H1 (cell line): ENCODE results near the gene MAP1B. TPM values are rescaled to one million over a fixed set of nuclear protein-coding genes. Genes with fewer than 3 reads are reported as not detected.

Experiments
- CTCF ChIA-PET: fragments of 300-600 bp; sonication (Branson Sonifier 250); formaldehyde crosslinking; loops from one replicate; lab custom pipeline; 2021; ENCODE audit not compliant: partially characterized antibody; lab: Charles Lee
- POLR2A ChIA-PET: fragments of 300-600 bp; sonication (Branson Sonifier 250); formaldehyde crosslinking; loops from one replicate; lab custom pipeline; 2021; ENCODE audit warnings: inconsistent platforms; ENCODE audit not compliant: partially characterized antibody; lab: Charles Lee
- DNase-seq, 2 experiments: peaks; one replicate each; pipeline versions ENCODE4 v3.0.0 to v3.0.0-alpha.2; 2010 to 2022; ENCODE audit warnings: low spot score in 2 of 2, low read depth in 1 of 2, mixed read lengths in 1 of 2
- FAIRE-seq: peaks from 2 replicates; lab custom pipeline; 2011; peaks lifted over from hg19 to GRCh38; lab: Jason Lieb, UNC
- H2AFZ ChIP-seq: 2 replicates; pipeline ENCODE4 v1.8.1; 2012; ENCODE audit warnings: low read length, inconsistent platforms
- H2AK5ac ChIP-seq: 2 replicates; pipeline ENCODE4 v1.6.1; 2013; ENCODE audit warnings: low read depth, low read length
- H2BK120ac ChIP-seq: replicated peaks from 2 replicates; pipeline ENCODE3; 2013; ENCODE audit warnings: low read depth, low read length, inconsistent platforms
- H2BK12ac ChIP-seq: 2 replicates; pipeline ENCODE4 v1.6.1; 2013; ENCODE audit warnings: low read depth, low read length
- H2BK15ac ChIP-seq: 2 replicates; pipeline ENCODE4 v1.6.1; 2013; ENCODE audit warnings: low read length
- H2BK20ac ChIP-seq: 2 replicates; pipeline ENCODE4 v1.6.1; 2013; ENCODE audit warnings: low read length
- H2BK5ac ChIP-seq: 2 replicates; pipeline ENCODE4 v1.6.1; 2013; ENCODE audit warnings: low read depth, low read length
- H3K14ac ChIP-seq: 2 replicates; pipeline ENCODE4 v1.6.1; 2013; ENCODE audit warnings: inconsistent platforms; ENCODE audit not compliant: insufficient read length
- H3K18ac ChIP-seq: 2 replicates; pipeline ENCODE4 v1.6.1; 2013; ENCODE audit warnings: low read length; ENCODE audit errors: extremely low read depth
- H3K23ac ChIP-seq: 2 replicates; pipeline ENCODE4 v1.6.1; 2013; ENCODE audit warnings: inconsistent platforms; ENCODE audit not compliant: insufficient read length
- H3K23me2 ChIP-seq: 2 replicates; pipeline ENCODE4 v1.6.1; 2013; ENCODE audit warnings: low read depth, low read length
- H3K27ac ChIP-seq: 2 replicates; pipeline ENCODE4 v1.6.1; 2011; ENCODE audit warnings: low read depth, low read length, inconsistent platforms
- H3K27me3 ChIP-seq, 4 experiments: replicated peaks in 1 of 4; 1 replicate in 1 of 4; 2 replicates in 3 of 4; pipeline versions ENCODE4 v1.6.1 to v1.8.1; 2011 to 2013; ENCODE audit warnings: low read length in 3 of 4, mild to moderate bottlenecking in 3 of 4, inconsistent platforms in 2 of 4, mixed read lengths in 2 of 4, moderate library complexity in 1 of 4; ENCODE audit not compliant: control insufficient read depth in 3 of 4, insufficient read depth in 3 of 4; ENCODE audit errors: extremely low read depth in 1 of 4
- H3K36me3 ChIP-seq, 4 experiments: 2 replicates each; pipeline versions ENCODE4 v1.6.1 to v1.8.1; 2011 to 2013; ENCODE audit warnings: mild to moderate bottlenecking in 4 of 4, low read length in 3 of 4, moderate library complexity in 2 of 4, control low read depth in 1 of 4, inconsistent platforms in 1 of 4; ENCODE audit not compliant: insufficient read depth in 4 of 4, control insufficient read depth in 2 of 4
- H3K4ac ChIP-seq: replicated peaks from 2 replicates; pipeline ENCODE3; 2013; ENCODE audit warnings: low read length, low read depth, mixed read lengths, inconsistent platforms; ENCODE audit not compliant: insufficient read length
- H3K4me1 ChIP-seq, 4 experiments: replicated peaks in 1 of 4; 1 replicate in 1 of 4; 2 replicates in 3 of 4; pipeline versions ENCODE4 v1.6.1 to v1.8.1; 2011 to 2013; ENCODE audit warnings: low read length in 3 of 4, inconsistent platforms in 2 of 4, mixed read lengths in 1 of 4; ENCODE audit not compliant: insufficient read depth in 4 of 4, control insufficient read depth in 3 of 4
- H3K4me2 ChIP-seq, 2 experiments: 2 replicates each; pipeline versions ENCODE4 v1.6.1 to v1.8.1; 2011 to 2013; ENCODE audit warnings: low read depth in 2 of 2, low read length in 2 of 2, control low read depth in 1 of 2, inconsistent platforms in 1 of 2, mild to moderate bottlenecking in 1 of 2; ENCODE audit not compliant: insufficient read depth in 1 of 2
- H3K4me3 ChIP-seq, 4 experiments: fragments of 200-600, 300-600 bp in 1 of 4; sonication (generic), shearing (Covaris generic), sonication (Bioruptor Twin) in 1 of 4; 2 replicates each; pipeline versions ENCODE4 v1.5.1 to v1.8.1; 2011 to 2016; ENCODE audit warnings: low read length in 4 of 4, low read depth in 3 of 4, control low read depth in 2 of 4, inconsistent platforms in 2 of 4, mild to moderate bottlenecking in 2 of 4, mixed read lengths in 1 of 4, moderate library complexity in 1 of 4; ENCODE audit not compliant: insufficient read depth in 2 of 4; ENCODE audit errors: extremely low read depth in 1 of 4
- H3K56ac ChIP-seq: replicated peaks from 2 replicates; pipeline ENCODE3; 2013; ENCODE audit warnings: low read depth, mild to moderate bottlenecking, mixed read lengths, low read length, inconsistent platforms; ENCODE audit not compliant: insufficient read length
- H3K79me1 ChIP-seq: 2 replicates; pipeline ENCODE4 v1.6.1; 2013; ENCODE audit warnings: low read depth, low read length, control low read depth
- H3K79me2 ChIP-seq, 2 experiments: 2 replicates each; pipeline versions ENCODE4 v1.6.1 to v1.8.1; 2012 to 2013; ENCODE audit warnings: low read length in 2 of 2, mild to moderate bottlenecking in 2 of 2, inconsistent platforms in 1 of 2; ENCODE audit not compliant: insufficient read depth in 2 of 2, control insufficient read depth in 1 of 2
- H3K9ac ChIP-seq, 4 experiments: replicated peaks in 1 of 4; 1 replicate in 1 of 4; 2 replicates in 3 of 4; pipeline versions ENCODE4 v1.6.1 to v1.8.1; 2011 to 2013; ENCODE audit warnings: low read depth in 3 of 4, low read length in 3 of 4, control low read depth in 2 of 4, mild to moderate bottlenecking in 2 of 4, moderate library complexity in 2 of 4, inconsistent platforms in 1 of 4; ENCODE audit errors: extremely low read depth in 1 of 4
- H3K9me3 ChIP-seq, 2 experiments: 2 replicates each; pipeline versions ENCODE4 v1.6.1 to v1.8.1; 2012 to 2013; ENCODE audit warnings: mild to moderate bottlenecking in 2 of 2, moderate library complexity in 2 of 2, control low read depth in 1 of 2, inconsistent platforms in 1 of 2, low read depth in 1 of 2, low read length in 1 of 2, mixed read lengths in 1 of 2; ENCODE audit not compliant: insufficient read depth in 2 of 2
- H4K20me1 ChIP-seq, 2 experiments: replicated peaks in 1 of 2; 2 replicates each; pipeline versions ENCODE3 to v1.8.1; 2011 to 2013; ENCODE audit warnings: inconsistent platforms in 2 of 2, low read length in 2 of 2, mild to moderate bottlenecking in 1 of 2; ENCODE audit not compliant: insufficient read depth in 2 of 2, control insufficient read depth in 1 of 2
- H4K5ac ChIP-seq: 2 replicates; pipeline ENCODE4 v1.6.1; 2013; ENCODE audit warnings: low read length, low read depth, mixed read lengths, inconsistent platforms; ENCODE audit not compliant: insufficient read length
- H4K8ac ChIP-seq: 2 replicates; pipeline ENCODE4 v1.8.0; 2013; ENCODE audit warnings: mild to moderate bottlenecking, moderate library complexity, low read length, inconsistent platforms; ENCODE audit not compliant: insufficient read depth; ENCODE audit errors: extremely low read depth
- H4K91ac ChIP-seq: replicated peaks from 2 replicates; pipeline ENCODE3; 2013; ENCODE audit warnings: low read length, mixed read lengths, inconsistent platforms; ENCODE audit not compliant: insufficient read length
- ASH2L ChIP-seq: fragments of 200-600, 300-600 bp; sonication (generic); IDR thresholded peaks from one replicate; pipeline ENCODE4 v1.7.1; 2017; ENCODE audit warnings: low read length
- CBX8 ChIP-seq: fragments of 300-800, 300-1000 bp; sonication (generic); IDR thresholded peaks from 2 replicates; pipeline ENCODE4 v1.7.1; 2016; ENCODE audit warnings: low read depth, low read length, borderline replicate concordance
- RAD21 ChIP-seq, 2 experiments: IDR thresholded peaks in 1 of 2; conservative IDR thresholded peaks in 1 of 2; 2 replicates each; pipeline ENCODE4 v1.6.1; 2011; ENCODE audit warnings: low read depth in 2 of 2, low read length in 2 of 2, improper control_type of control experiment in 1 of 2, inconsistent platforms in 1 of 2, mild to moderate bottlenecking in 1 of 2, moderate library complexity in 1 of 2
- RXRA ChIP-seq: IDR thresholded peaks from 2 replicates; pipeline ENCODE4 v1.6.1; 2011; ENCODE audit warnings: low read depth, mild to moderate bottlenecking, low read length, moderate library complexity; ENCODE audit not compliant: insufficient read depth
- SAP30 ChIP-seq: fragments of 300-600 bp; sonication (generic); IDR thresholded peaks from 2 replicates; pipeline ENCODE4 v1.7.1; 2012; ENCODE audit warnings: low read length, moderate library complexity, mild to moderate bottlenecking, inconsistent platforms; ENCODE audit not compliant: insufficient read depth, insufficient replicate concordance
- SIRT6 ChIP-seq: IDR thresholded peaks from one replicate; pipeline ENCODE4 v1.7.1; 2012; ENCODE audit warnings: low read length, inconsistent platforms
- TAF1 ChIP-seq: IDR thresholded peaks from 2 replicates; pipeline ENCODE4 v1.6.1; 2011; ENCODE audit warnings: mild to moderate bottlenecking, low read depth, low read length
- WGBS, 2 experiments: shearing (Covaris generic) in 1 of 2; methylation state at CpG; one replicate each; pipeline versions ENCODE4 v1.1.6 to v1.1.7; 2013 to 2015; ENCODE audit warnings: low lambda C conversion rate in 2 of 2, mixed read lengths in 2 of 2, inconsistent platforms in 1 of 2, low coverage in 1 of 2, missing lambda C conversion rate in 1 of 2; ENCODE audit not compliant: insufficient replicate concordance in 2 of 2, insufficient coverage in 1 of 2, insufficient read length in 1 of 2; ENCODE audit errors: extremely low coverage in 1 of 2, missing lambda C conversion rate in 1 of 2; 5-methylcytosine and 5-hydroxymethylcytosine counted together
- polyA plus RNA-seq, 7 experiments: library from polyadenylated mRNA; depleted of rRNA in 3 of 7; stranded (reverse) in 5 of 7; unstranded in 2 of 7; fragments of >200 nt in 5 of 7; fragments of 200-250 nt in 2 of 7; gene quantifications; 1 replicate in 5 of 7; 2 replicates in 1 of 7; 4 replicates in 1 of 7; pipeline versions ENCODE4 v1.2.1 to v1.2.3, GENCODE V29; 2011 to 2013; ENCODE audit warnings: missing spikeins in 2 of 7, mixed read lengths in 2 of 7
- total RNA-seq: library from RNA; stranded (reverse); fragmentation: NEBNext Ultra II Directional; extraction: Animal tissue kit (Norgen Biotek cat#: 25700); gene quantifications from 2 replicates; pipeline ENCODE4 v1.2.1, GENCODE V29; 2021

Gene MAP1B
- total and polyA plus RNA-seq, 2 of the 8 experiments (the other 6 are each of a cell fraction or from before 2014, with no cell fraction given) = 24.5 to 120 TPM

GRCh38 chr5:72228960-72229359, 121.7 kb downstream of the MAP1B start:
- no peaks in the 10 kb centered on the region for H4K20me1 ChIP-seq
- no peak overlapping the region for H2BK12ac ChIP-seq
- no peak overlapping the region for H3K4me2 ChIP-seq
- peaks cover 5 to 35% (median 22%) of the 10 kb centered on the region in 4 experiments for H3K36me3 ChIP-seq
- ChIA-PET POLR2A (no interaction called here), CTCF (interaction anchor here (0.8 to 2.8 kb wide), 8 partner anchors 10 to 973 kb away, joined by 3 to 9 read pairs (median 4); no protein-coding TSS in a partner anchor)
- H3K9ac ChIP-seq = no peak overlapping the region
- no peak overlapping the region for H2BK20ac ChIP-seq
- 89% methylated on average over 3 of the region's 3 CpGs; no CpG with 5 or more reads in 1 of the 2 experiments for WGBS, 2 experiments
- H3K4me1 ChIP-seq = peaks cover 0 to 3% (median 0%) of the 10 kb centered on the region in 4 experiments; a peak in 1 of 7 replicates
- no peaks in the 10 kb centered on the region for H3K23me2 ChIP-seq
- no peak overlapping the region for H3K18ac ChIP-seq
- H4K8ac ChIP-seq = no peak overlapping the region
- H2BK5ac ChIP-seq = no peak overlapping the region; the same call in 1 of the 2 replicates
- no peak overlapping the region for H3K56ac ChIP-seq
- no peak overlapping the region for H3K4me3 ChIP-seq
- H2BK120ac ChIP-seq = no peak overlapping the region
- no peaks in the 10 kb centered on the region for H3K27me3 ChIP-seq
- DNase-seq = no peak
- H3K14ac ChIP-seq = no peak overlapping the region
- no peak overlapping the region for H2BK15ac ChIP-seq
- no peak overlapping the region for H2AK5ac ChIP-seq
- H4K91ac ChIP-seq = no peak overlapping the region
- H3K27ac ChIP-seq = no peak overlapping the region
- H3K9me3 ChIP-seq = no peaks in the 10 kb centered on the region
- FAIRE-seq = no peak
- H3K4ac ChIP-seq = no peak overlapping the region
- no peak for TF ChIP-seq SAP30
- no peak for TF ChIP-seq RXRA
- TF ChIP-seq ASH2L = no peak
- TF ChIP-seq CBX8 = no peak
- TF ChIP-seq SIRT6 = no peak
- TF ChIP-seq TAF1 = no peak
- no peak for TF ChIP-seq RAD21 (IDR thresholded peaks at IDR 0.05 in 1 of 2, conservative IDR thresholded peaks at IDR 0.05 in 1 of 2; ENCODE audit: low read depth in 2 of 2, low read length in 2 of 2)
- H3K23ac ChIP-seq = no peak overlapping the region
- no peaks in the 10 kb centered on the region for H3K79me2 ChIP-seq
- no peaks in the 10 kb centered on the region; the same call in 1 of the 2 replicates for H3K79me1 ChIP-seq
- no peak overlapping the region for H2AFZ ChIP-seq
- no peak overlapping the region for H4K5ac ChIP-seq
